Measurements from ENCODE around the gene CUX1.

Gene CUX1

GRCh38 chr7:102248081-102248455 is 430.6 kb downstream of the CUX1 start:
- TF ChIP-seq, protein P1, sequence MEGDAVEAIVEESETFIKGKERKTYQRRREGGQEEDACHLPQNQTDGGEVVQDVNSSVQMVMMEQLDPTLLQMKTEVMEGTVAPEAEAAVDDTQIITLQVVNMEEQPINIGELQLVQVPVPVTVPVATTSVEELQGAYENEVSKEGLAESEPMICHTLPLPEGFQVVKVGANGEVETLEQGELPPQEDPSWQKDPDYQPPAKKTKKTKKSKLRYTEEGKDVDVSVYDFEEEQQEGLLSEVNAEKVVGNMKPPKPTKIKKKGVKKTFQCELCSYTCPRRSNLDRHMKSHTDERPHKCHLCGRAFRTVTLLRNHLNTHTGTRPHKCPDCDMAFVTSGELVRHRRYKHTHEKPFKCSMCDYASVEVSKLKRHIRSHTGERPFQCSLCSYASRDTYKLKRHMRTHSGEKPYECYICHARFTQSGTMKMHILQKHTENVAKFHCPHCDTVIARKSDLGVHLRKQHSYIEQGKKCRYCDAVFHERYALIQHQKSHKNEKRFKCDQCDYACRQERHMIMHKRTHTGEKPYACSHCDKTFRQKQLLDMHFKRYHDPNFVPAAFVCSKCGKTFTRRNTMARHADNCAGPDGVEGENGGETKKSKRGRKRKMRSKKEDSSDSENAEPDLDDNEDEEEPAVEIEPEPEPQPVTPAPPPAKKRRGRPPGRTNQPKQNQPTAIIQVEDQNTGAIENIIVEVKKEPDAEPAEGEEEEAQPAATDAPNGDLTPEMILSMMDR (IDR thresholded peaks at IDR 0.05; ENCODE audit: low read depth, low read length, missing control alignments), result no peak
- no peak overlapping the region for H3K4me3 ChIP-seq (ENCODE audit: low read depth, low read length)
- DNase-seq (ENCODE audit: low read depth), result no peak

DNA sequence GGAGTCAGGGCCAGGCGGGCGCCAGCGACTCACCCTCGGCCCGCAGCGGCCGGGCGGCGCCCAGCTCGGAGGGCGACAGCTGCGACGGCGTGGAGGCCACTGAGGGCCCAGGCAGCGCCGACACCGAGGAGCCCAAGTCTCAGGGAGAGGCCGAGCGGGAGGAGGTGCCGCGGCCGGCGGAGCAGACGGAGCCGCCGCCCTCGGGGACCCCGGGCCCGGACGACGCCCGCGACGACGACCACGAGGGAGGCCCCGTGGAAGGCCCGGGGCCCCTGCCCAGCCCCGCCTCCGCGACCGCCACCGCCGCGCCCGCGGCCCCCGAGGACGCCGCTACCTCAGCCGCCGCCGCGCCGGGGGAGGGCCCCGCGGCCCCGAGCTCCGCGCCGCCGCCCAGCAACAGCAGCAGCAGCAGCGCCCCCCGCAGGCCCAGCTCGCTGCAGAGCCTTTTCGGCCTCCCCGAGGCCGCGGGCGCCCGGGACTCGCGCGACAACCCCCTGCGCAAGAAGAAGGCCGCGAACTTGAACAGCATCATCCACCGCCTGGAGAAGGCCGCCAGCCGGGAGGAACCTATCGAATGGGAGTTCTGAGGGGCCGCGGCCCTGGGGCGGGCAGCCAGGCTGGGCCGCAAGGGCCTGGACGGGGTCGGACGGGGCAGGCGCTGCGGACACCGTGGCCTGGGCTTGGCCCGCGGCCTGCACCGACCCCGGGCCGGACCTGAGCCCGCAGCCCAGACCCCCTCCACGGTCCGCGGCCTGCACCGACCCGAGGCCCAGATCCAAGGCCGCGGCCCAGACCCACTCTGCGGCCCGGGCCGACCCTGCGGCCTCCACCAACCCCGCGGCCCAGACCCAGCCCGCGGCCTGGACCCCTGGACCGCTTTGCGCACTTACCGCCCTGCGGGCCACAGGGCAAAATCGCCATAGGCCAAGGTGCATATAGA is 431.3 kb downstream of the CUX1 start:
- TF ChIP-seq, protein P1 (IDR thresholded peaks at IDR 0.05; ENCODE audit: low read depth, low read length, missing control alignments), result no peak
- H3K4me3 ChIP-seq (ENCODE audit: low read depth, low read length), result no peak overlapping the region
- no peak for DNase-seq (ENCODE audit: low read depth)

GRCh38 chr7:102251531-102252365 is 434.3 kb downstream of the CUX1 start:
- TF ChIP-seq, protein P1 (IDR thresholded peaks at IDR 0.05; ENCODE audit: low read depth, low read length, missing control alignments), result no peak
- no peak for DNase-seq (ENCODE audit: low read depth)

GRCh38 chr7:102252366-102252982 is 435.0 kb downstream of the CUX1 start:
- H3K4me3 ChIP-seq (ENCODE audit: low read depth, low read length), result no peak overlapping the region
- TF ChIP-seq, protein P1 (IDR thresholded peaks at IDR 0.05; ENCODE audit: low read depth, low read length, missing control alignments), result no peak
- no peak for DNase-seq (ENCODE audit: low read depth)

More at GRCh38 chr7:102251531-102252365, 434.3 kb downstream of the CUX1 start:
- no peak overlapping the region for H3K4me3 ChIP-seq (ENCODE audit: low read depth, low read length)

DNA sequence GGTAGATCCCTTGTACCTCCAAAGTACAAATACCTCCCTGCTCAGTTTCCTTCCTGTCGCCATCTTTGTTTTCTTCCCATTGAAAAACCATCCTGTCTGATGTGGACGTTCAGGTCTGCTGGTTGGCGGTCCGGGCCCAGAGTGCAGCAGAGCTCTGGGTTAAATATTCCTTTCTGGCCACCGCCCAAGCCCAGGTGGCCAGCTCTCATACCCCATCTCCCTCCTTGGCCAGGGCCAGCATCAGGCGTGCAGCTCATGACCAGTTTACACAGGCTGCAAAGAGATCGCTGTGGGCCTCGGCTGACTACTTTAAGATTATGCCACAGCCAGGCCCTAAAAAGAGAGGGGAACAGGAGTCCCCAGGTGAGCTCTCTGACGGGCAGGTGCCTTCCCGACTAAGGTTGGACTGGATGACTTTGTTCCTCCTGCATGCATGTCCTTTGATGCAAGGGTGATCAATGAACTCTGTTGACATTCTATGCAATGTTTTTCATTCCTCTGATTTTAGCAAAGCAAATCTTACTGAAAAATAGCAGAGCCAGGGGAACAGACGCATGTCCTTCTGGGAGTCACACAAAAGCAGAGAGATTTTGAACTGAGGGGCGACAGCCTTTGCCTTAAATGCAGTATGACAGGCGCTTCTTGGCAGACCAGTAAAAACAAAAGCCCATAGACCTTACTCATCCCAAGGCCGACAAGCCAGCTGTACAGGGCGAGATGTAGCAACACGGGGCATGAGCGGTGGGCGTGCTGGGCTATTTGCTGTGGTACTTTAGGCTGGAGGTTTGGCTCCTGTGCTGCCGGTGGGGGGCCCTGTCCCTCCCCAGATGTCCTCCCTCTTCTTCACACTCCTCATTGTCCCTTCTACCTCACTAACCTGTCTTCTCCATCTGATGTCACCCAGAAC is 435.9 kb downstream of the CUX1 start:
- TF ChIP-seq, protein P1 (IDR thresholded peaks at IDR 0.05; ENCODE audit: low read depth, low read length, missing control alignments), result no peak
- no peak for DNase-seq (ENCODE audit: low read depth)
- H3K4me3 ChIP-seq (ENCODE audit: low read depth, low read length), result no peak overlapping the region

DNA sequence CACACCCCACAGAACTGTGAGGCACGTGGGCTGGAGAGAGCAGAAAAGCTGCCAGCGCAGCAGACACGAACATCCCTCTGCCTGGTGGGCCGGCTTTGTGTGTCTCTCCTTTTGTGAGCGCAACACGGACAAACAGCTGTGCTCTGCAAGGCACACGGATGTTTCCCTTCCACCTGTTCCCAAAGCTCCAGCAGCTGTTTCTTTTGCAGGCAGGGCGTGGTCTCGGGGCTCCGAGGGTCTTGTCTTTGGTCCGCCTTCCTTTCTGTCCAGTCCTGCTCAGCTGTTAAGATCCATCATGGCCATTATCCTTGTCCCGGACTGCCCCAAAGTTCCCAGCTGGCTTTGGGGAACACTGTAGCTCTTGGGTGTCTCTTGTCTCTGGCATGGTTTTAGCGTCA is 436.5 kb downstream of the CUX1 start:
- no peak for DNase-seq (ENCODE audit: low read depth)
- no peak overlapping the region for H3K4me3 ChIP-seq (ENCODE audit: low read depth, low read length)
- TF ChIP-seq, protein P1 (IDR thresholded peaks at IDR 0.05; ENCODE audit: low read depth, low read length, missing control alignments), result no peak

Measured in GM12864 (cell line).